GM18907 (cell line): Measurements from ENCODE around the gene ZNF567.
"Not testable (repeated sequence)": the region's sequence is repeated elsewhere in the genome, so short reads cannot be mapped to it uniquely, and the experiment has no call there.

Source experiments
- ATAC-seq: cut with Tn5 transposase; IDR thresholded peaks from one replicate; pipeline ENCODE4 v1.9.1; 2021; ENCODE audit warnings: mild to moderate bottlenecking, moderate library complexity; ENCODE audit not compliant: unreplicated experiment

The ZNF567 gene

DNA sequence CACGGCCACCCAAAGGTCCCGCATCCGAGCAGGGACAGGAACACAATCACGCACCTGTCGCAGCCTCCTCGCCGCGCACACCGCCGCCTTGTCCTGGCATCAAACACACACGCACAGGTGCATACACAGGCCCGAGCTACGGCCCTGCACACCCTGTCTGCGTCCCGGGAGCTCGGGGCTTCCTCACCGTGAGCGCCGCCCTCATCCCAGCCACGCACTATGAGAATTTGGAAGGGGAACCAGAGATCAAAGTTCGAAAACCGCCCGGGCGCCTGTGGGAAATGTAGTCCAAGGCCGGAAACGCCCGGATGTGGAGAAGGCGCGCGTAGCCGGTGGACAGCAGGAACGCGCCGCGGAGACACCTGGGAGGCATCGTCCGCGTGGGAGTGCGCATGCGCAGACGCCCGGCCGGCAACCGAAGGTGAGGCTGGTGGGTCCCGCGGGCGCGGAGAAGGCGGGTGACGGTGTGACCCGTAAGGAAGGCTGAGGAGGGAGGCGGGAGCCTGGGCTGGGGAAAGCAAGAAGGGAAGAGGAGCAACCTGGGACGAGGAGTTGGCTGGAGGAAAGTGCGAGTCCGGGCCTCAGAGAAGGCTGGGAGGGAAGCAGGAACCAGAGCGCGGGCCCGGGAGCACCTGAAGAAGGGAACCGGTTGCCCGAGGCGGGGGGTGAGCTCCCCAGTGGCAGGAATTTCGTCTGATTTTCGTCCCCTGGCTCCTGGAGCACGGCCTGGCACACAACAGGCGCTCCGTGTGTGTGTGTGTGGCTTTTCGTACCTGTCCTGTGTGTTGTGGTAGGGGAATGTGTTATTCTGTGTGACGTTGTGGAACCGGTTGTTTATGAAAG lies at the start of gene ZNF567:
ZNF567 (plus strand) TSS at position 399 of the 843 bp plus-strand sequence. CDS start 7,256 bp downstream, outside the sequence.
- peak; percentile 91 for ATAC-seq

DNA sequence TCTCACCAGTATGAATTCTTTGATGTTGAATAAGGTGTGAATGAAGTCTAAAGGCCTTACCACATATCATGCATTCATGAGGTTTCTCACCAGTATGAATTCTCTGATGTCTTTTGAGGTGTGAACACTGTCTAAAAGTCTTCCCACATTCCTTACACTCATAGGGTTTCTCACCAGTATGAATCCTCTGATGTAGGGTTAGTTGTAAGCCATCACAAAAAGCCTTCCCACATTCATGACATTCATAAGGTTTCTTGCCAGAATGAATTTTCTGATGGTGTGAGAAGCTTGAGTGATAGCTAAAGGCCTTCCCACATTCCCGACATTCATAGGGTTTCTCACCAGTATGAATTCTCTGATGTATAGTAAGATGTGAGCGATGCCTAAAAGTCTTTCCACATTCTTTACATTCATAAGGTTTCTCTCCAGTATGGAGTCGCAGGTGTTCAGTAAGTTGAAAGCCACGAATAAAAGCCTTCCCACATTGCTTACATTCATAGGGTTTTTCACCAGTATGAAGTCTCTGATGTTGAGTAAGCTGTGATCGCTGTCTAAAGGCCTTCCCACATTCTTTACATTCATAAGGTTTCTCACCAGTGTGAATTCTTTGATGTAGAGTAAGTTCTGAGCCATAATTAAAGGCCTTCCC lies 48.4 kb upstream of the ZNF567 start:
- no peak for ATAC-seq

DNA sequence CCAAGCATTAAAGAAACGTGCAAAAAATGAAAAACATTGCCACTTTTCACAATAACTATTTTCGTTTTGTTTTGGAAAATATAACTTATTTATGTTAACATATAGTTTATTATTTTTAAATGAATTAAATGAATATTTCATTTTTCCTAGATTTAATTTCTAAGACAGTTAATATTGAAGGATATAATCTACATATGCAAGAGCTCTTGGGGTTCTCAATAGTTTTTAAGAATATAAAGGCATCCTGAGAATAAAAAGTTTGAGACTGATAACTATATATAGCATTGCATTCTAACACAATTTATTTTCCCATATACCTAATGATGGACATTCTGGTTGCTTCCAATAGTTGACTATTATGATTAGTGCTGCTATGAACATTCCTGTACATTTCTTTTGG lies 40.7 kb upstream of the ZNF567 start:
- no peak for ATAC-seq

DNA sequence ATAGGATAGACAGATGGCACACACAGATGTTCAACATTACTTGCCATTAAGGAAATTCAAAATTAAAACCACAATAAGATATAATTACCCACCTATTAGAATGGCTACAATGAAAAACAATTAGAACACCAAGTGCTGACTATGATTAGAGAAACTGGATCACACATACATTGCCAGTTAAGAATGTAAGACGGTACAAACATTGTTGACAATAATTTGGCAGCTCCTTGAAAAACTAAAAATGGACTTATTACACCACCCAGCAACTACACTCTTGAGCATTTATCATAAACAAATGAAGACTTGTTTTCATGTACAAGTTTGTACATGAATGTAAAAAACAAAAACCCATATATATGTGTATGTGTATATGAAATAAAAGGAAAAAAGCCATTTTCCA lies 34.5 kb upstream of the ZNF567 start:
- no peak for ATAC-seq

DNA sequence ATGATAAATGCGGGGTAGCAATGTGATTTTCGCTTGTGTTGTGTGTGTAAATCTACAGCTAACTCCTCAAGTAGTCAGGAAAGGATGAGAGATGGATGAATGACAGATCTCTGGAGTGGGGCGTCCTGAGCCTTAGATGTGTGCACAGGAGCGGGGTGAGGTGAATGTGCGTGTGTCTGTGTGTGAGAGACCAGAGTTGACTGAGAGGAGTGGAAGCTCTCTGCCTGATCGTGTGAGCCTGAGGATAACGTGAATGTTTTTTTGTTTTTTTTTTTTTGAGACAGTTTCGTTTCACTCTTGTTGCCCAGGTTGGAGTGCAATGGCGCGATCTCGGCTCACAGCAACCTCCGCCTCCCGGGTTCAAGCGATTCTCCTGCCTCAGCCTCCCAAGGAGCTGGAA lies 21.6 kb upstream of the ZNF567 start:
- no peak for ATAC-seq

DNA sequence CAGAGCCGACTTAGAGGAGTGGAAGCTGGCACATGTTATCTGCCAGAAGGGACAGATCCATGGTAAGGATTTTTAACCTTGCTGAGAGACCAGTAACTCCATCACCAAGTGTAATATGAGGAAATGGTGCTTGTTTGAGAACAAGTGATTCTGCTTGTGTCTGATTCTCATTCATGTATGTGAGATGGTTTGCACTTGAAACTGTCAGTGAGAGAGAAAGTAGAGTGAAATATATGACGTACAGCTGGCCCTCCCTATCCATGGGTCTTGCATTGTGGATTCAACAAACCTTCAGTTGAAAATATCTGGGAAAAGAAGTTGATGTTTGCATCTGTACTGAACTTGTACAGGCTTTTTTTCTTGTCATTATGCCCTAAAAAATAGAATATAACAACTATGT lies 18.8 kb upstream of the ZNF567 start:
- ATAC-seq, result no peak

DNA sequence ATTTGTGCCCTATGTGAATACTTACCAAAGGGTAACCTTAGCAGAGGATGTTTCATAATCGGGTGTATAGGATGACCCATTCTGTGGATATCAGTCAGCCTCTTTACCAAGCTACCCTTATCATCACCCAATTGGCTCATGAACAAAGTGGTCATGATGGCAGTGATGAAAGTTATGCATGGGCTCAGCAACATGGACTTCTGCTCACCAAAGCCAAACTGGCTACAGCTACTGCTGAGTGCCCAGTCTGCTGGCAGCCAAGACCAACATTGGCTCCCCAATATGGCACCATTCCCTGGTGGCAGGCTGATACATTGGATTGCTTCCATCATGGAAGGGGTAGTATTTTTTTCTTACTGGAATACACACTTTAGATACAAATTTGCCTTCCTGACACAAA lies 15.0 kb upstream of the ZNF567 start:
- no peak for ATAC-seq

DNA sequence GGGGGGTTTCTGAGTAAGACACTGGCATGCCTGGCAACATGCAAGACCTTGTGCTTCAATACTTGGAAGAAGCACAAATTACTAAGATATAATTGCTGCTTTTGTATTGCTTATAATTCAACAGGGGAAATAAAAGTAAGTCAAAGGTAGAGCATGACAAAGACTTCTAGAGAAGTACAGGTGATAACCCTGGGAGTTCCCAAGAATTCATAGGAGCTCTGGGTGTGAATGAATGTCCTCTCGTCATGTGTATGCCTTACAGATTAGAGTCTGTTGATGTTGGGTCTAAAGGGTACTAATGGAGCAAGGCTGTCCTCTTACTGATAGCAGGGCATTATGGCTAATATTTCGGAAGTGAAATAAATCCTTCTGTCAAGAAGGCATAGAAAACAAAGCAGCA lies 13.2 kb upstream of the ZNF567 start:
- no peak for ATAC-seq

DNA sequence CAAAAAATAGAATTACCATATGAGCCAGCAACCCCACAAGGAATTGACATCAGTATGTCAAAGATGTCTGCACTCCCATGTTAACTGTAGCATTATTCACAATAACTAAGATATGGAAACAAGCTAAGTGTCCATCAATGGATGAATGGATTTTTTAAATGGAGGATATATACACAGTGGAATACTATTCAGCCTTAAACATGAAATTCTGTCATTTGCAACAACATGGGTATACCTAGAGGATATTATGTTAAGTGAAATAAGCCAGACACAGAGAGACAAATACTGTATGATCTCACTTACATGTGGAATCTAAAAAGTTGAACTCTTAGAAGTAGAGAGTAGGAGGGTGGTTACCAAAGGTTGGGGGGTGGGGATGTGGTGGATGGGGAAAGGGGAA lies 8.0 kb upstream of the ZNF567 start:
- no peak for ATAC-seq

DNA sequence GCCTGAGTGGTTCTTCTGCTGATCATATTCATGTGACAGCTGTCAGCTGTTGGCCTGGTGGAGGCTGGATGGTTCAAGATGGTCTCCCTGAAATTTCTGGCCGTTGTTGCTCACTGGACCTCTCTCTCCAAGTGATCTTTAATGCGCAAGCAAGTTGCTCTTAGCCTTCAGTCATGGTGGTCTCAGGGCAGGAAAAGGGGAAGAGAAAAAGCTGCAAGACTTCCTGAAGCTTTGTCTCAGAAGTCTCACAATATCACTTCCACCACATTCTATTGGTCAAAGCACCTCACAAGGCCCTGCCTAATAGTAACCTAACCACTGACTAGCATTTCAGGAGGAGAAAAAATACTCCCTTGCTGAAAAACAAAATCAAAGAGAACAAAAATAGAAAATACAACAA lies 1.6 kb upstream of the ZNF567 start:
- no peak for ATAC-seq

DNA sequence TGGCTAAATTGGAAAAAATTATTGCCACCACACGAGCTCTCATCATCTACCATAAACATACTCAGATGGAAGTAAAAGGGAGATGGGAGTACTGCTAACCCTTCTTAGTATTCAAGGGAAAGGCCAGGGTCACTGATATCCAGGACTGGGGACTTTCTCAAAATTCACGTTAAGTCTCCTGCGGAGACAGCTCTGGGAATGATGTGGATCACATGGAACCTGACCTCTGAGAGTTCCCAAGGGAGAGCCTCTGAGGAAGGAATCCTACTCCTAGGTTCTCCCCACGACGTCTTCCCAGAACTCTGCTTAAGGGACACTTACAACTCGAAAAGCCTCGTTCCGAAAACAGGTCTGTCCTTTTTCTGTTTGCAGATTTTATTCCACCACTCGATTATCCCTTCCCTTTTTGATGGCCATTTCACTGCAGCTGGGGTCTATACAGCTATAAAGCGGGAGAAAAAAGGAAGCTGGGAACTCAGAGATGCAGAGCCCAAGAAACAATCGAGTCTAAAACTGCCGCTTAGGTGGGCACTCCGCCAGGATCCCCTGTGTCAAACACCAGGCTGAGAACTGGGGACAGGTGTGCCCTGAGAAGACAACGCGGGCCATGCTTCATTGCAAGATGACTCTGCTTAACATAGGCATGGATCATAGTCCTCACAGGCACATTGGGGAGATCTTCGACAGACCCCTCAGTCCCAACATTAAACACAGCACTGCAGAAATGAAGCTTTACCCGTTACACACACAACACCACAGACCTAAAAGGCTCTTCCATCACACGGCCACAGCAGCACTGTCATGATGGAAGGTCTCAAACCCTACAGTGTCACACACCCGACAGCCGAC lies 823 bp upstream of the ZNF567 start:
- ATAC-seq, result no peak

DNA sequence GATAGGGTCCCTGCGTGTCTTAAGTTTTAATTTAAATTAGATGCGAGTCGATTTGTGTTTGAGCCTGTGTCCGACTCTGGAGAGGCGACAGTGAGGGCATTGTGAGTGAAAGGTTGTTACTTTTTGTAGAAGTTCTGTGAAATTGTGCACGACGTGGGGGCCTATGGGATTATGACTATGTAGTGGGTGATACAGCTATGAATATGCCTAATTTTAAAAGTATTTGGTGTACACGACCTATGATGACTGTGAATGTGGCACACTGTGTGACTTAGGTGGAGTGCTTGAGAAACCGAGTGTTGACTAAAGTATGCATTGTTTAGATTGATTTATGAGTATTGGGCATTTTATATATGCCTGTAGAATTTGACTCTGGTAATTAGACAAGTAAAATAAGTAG lies 646 bp downstream of the ZNF567 start:
- ATAC-seq, result peak; percentile 1

DNA sequence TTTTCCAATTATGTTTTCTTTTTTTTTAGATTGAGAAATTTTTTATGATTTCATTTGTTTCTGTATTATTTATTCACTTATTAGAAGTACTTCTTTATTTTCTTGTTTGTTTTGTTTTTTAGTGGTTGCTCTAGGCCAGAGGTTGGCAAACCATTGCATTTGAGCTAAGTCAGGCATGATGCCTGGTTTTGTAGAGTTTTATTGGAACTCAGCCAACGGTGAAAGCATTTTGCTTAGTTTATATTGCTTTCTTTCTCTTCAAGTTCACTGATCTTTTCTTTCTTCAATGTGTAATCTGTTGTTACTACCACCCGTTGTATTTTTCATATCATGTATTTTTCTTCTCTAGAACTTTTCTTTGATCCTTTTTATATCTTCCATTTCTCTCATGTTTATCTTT lies 19.7 kb downstream of the ZNF567 start:
- no peak for ATAC-seq

DNA sequence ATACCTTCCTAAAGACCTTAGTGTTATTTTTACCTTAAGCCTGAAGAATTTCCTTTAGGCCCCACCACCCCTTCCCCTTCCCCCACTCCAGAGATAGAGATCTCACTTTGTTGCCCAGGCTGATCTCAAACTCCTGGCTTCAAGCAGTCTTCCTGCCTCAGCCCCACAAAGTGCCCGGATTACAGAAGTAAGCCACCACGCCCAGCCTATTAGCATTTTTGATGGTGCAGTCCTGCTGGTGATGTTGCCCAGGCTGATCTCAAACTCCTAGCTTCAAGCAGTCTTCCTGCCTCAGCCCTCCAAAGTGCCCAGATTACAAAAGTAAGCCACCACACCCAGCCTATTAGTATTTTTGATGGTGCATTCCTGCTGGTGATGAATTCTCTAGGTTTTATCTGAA lies 22.0 kb downstream of the ZNF567 start:
- no peak for ATAC-seq

DNA sequence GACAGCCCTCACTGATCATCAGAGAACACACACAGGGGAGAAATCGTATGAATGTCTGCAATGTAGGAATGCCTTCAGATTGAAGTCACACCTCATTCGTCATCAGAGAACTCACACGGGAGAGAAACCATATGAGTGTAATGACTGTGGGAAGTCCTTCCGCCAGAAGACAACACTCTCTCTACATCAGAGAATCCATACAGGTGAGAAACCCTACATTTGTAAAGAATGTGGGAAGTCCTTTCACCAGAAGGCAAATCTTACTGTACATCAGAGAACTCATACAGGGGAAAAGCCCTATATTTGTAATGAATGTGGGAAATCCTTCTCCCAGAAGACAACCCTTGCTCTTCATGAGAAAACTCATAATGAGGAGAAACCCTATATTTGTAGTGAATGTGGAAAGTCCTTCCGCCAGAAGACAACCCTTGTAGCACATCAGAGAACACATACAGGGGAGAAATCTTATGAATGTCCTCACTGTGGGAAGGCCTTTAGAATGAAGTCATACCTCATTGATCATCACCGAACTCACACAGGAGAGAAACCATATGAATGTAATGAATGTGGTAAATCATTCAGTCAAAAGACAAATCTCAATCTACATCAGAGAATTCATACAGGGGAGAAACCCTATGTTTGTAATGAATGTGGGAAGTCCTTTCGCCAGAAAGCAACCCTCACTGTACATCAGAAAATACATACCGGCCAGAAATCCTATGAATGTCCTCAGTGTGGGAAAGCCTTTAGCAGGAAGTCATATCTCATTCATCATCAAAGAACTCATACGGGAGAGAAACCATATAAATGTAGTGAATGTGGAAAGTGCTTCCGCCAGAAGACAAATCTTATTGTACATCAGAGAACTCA lies 32.5 kb downstream of the ZNF567 start:
- no peak for ATAC-seq

DNA sequence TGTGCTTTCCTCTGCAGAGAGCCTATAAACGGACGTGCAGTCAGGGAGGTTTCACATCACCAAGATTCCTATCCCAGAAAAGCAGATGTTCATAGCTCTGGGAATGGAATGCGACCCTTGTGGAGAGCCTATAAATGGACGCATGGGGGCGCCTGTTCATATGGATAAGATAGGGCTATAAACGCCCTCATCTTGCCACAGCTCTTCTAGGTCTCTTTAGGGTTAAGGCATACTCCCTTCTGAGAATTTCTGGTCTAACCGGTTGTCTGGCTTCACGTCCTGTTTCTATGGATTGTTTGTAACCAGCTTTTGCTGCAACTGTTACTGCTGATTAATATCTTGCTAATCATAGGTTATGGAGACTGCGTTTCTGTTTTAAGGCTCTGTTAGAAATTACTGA lies 48.8 kb downstream of the ZNF567 start:
- not testable (repeated sequence) for ATAC-seq

DNA sequence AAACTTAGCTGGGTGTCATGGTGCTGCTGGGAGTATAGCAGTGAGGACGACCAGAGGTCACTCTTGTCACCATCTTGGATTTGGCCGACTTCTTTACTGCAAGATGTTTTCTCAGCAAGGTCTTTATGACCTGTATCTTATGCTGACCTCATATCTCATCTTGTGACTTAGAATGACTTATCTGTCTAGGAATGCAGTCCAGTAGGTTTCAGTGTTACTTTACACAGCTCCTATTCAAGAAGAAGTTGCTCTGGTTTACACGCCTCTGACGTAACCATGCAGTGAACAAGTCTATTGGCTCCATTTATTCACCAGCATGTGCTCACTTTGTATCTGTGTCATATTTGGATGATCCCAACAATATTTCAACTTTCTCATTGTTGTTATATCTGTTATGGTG lies 58.5 kb downstream of the ZNF567 start:
- no peak for ATAC-seq

DNA sequence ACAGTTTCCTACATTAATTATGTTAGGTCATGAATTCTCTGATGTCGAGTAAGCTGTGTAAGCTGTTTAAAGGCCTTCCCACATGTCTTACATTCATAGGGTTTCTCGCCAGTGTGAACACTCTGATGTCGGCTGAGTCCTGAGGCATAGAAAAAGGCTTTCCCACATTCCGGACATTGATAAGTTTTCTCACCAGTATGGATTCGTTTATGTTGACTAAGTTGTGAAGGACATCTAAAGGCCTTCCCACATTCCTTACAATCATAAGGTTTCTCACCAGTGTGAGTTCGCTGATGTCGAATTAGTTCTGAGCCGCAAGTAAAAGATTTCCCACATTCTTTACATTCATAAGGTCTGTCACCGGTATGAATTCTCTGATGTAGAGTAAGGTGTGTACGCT lies 60.3 kb downstream of the ZNF567 start:
- no peak for ATAC-seq

DNA sequence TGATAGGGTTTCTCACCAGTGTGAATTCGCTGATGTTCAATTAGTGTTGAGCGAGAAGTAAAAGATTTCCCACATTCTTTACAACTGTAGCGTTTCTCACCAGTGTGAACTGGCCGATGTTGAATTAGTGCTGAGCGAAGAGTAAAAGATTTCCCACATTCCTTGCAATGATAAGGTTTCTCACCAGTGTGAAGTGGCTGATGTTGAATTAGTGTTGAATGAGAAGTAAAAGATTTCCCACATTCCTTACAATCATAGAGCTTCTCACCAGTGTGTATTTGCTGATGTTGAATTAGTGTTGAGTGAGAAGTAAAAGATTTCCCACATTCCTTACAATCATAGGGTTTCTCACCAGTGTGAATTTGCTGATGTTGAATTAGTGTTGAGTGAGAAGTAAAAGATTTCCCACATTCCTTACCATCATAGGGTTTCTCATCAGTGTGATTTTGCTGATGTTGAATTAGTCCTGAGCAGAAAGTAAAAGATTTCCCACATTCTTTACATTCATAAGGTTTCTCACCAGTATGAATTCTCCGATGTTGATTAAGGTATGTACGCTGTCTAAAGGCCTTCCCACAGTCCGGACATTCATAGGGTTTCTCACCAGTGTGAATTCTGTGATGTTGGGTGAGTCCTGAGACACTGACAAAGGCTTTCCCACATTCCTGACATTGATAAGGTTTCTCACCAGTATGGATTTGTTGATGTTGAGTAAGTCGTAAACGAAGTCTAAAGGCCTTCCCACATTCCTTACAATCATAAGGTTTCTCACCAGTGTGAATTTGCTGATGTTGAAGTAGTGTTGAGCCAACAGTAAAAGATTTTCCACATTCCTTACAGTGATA lies 61.2 kb downstream of the ZNF567 start:
- ATAC-seq, result no peak

DNA sequence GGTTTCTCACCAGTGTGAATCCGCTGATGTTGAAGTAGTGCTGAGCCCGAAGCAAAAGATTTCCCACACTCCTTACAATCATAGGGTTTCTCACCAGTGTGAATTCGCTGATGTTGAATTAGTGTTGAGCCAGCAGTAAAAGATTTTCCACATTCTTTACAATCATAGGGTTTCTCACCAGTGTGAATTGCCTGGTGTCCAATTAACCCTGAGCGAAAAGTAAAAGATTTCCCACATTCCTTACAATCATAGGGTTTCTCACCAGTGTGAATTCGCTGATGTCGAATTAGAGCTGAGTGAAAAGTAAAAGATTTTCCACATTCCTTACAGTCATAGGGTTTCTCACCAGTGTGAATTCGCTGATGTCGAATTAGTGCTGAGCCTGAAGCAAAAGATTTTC lies 62.2 kb downstream of the ZNF567 start:
- ATAC-seq, result not testable (repeated sequence)
